A673 (cell line): ENCODE data around the gene ERGIC1.

Experiments used
- EZH2 ChIP-seq: fragments of 200-600 bp; sonication (generic); IDR thresholded peaks from 2 replicates; pipeline ENCODE4 v1.6.1; 2017; ENCODE audit warnings: borderline replicate concordance, low read depth, mild to moderate bottlenecking, mixed read lengths, antibody characterized with exemption, low read length; ENCODE audit not compliant: poor library complexity, severe bottlenecking
- TF ChIP-seq, protein P1 (sequence below): fragments of 300-800, 200-600 bp; sonication (generic); conservative IDR thresholded peaks from 2 replicates; pipeline ENCODE4 v1.5.1; 2017; ENCODE audit warnings: low read depth, mild to moderate bottlenecking, antibody characterized with exemption, low read length, moderate library complexity, mixed read lengths

- TF ChIP-seq, protein P1, sequence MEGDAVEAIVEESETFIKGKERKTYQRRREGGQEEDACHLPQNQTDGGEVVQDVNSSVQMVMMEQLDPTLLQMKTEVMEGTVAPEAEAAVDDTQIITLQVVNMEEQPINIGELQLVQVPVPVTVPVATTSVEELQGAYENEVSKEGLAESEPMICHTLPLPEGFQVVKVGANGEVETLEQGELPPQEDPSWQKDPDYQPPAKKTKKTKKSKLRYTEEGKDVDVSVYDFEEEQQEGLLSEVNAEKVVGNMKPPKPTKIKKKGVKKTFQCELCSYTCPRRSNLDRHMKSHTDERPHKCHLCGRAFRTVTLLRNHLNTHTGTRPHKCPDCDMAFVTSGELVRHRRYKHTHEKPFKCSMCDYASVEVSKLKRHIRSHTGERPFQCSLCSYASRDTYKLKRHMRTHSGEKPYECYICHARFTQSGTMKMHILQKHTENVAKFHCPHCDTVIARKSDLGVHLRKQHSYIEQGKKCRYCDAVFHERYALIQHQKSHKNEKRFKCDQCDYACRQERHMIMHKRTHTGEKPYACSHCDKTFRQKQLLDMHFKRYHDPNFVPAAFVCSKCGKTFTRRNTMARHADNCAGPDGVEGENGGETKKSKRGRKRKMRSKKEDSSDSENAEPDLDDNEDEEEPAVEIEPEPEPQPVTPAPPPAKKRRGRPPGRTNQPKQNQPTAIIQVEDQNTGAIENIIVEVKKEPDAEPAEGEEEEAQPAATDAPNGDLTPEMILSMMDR, result no peak
- no peak for TF ChIP-seq EZH2
These were observed 156.7 kb downstream of the ERGIC1 start for GRCh38 chr5:172990776-172991175.
